ENCODE data around the gene IGF2BP3. TPM values are rescaled to one million over a fixed set of nuclear protein-coding genes. Genes with fewer than 3 reads are reported as not detected.

The IGF2BP3 gene
- total and polyA plus RNA-seq, 4 donors: 0.18 to 60.2 (median 1.5) TPM

DNA sequence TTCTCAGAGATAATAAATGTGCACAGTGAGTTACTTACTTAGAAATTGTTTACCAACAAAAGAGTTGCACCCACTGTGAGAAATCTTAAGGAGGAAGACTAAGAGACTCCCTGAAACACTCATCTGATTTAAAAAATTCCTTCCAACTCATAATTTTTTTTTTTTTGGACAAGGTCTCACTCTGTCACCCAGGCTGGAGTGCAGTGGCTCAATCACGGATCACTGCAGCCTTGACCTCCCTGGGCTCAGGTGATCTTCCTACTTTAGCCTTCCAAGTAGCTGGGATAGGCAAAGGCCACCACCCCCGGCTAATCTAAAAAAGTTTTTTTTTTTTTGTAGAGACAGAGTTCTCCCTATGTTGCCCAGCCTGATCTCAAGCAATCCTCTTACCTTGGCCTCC, 135.2 kb downstream of the IGF2BP3 start:
- peaks cover 0 to 16% (median 5%) of the 10 kb centered on the region in 4 donors for H3K36me3 ChIP-seq (ENCODE audit: control insufficient read depth in 4 of 4, insufficient read depth in 4 of 4, low read length in 4 of 4)
- ATAC-seq (ENCODE audit: insufficient read depth, low FRiP score) (no peak), DNase-seq (no peak)
- WGBS, 2 donors: 52 to 86% methylated on average over 2 of the region's 2 CpGs
- no peak overlapping the region for H3K9ac ChIP-seq (ENCODE audit: insufficient read depth in 1 of 2, low read length in 2 of 2)
- no peak overlapping the region for H3K4me3 ChIP-seq
- peaks cover 0 to 6% (median 0%) of the 10 kb centered on the region in 4 donors for H3K9me3 ChIP-seq (ENCODE audit: control insufficient read depth in 4 of 4, insufficient read depth in 3 of 4, low read length in 3 of 4)
- peaks cover 8 to 59% (median 22%) of the 10 kb centered on the region in 5 donors for H3K4me1 ChIP-seq (ENCODE audit: control insufficient read depth in 5 of 5, insufficient read depth in 5 of 5, low read length in 5 of 5)
- TF ChIP-seq, protein P1, sequence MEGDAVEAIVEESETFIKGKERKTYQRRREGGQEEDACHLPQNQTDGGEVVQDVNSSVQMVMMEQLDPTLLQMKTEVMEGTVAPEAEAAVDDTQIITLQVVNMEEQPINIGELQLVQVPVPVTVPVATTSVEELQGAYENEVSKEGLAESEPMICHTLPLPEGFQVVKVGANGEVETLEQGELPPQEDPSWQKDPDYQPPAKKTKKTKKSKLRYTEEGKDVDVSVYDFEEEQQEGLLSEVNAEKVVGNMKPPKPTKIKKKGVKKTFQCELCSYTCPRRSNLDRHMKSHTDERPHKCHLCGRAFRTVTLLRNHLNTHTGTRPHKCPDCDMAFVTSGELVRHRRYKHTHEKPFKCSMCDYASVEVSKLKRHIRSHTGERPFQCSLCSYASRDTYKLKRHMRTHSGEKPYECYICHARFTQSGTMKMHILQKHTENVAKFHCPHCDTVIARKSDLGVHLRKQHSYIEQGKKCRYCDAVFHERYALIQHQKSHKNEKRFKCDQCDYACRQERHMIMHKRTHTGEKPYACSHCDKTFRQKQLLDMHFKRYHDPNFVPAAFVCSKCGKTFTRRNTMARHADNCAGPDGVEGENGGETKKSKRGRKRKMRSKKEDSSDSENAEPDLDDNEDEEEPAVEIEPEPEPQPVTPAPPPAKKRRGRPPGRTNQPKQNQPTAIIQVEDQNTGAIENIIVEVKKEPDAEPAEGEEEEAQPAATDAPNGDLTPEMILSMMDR (IDR thresholded peaks at IDR 0.05; ENCODE audit: control extremely low read depth, extremely low read depth): no peak
- no peak overlapping the region for H3K27ac ChIP-seq (ENCODE audit: low read depth in 1 of 2, low read length in 1 of 2)
- H3K27me3 ChIP-seq (ENCODE audit: control insufficient read depth in 3 of 3, insufficient read depth in 3 of 3, low read length in 2 of 3): no peaks in the 10 kb centered on the region

- TF ChIP-seq, protein P1 (IDR thresholded peaks at IDR 0.05; ENCODE audit: control extremely low read depth, extremely low read depth): no peak
- peaks cover 0 to 17% (median 5%) of the 10 kb centered on the region in 4 donors for H3K36me3 ChIP-seq (ENCODE audit: control insufficient read depth in 4 of 4, insufficient read depth in 4 of 4, low read length in 4 of 4)
- H3K27ac ChIP-seq (ENCODE audit: low read depth in 1 of 2, low read length in 1 of 2): peak overlapping the region in 1 of 2 donors; percentile 41
- WGBS, 2 donors: 28 to 54% methylated on average over 5 of the region's 5 CpGs
- no peaks in the 10 kb centered on the region for H3K27me3 ChIP-seq (ENCODE audit: control insufficient read depth in 3 of 3, insufficient read depth in 3 of 3, low read length in 2 of 3)
- no peak overlapping the region for H3K4me3 ChIP-seq
- ATAC-seq (ENCODE audit: insufficient read depth, low FRiP score) (peak; percentile 55), DNase-seq (peak; percentile 51 to 87 (median 86))
- peaks cover 0 to 6% (median 0%) of the 10 kb centered on the region in 4 donors for H3K9me3 ChIP-seq (ENCODE audit: control insufficient read depth in 4 of 4, insufficient read depth in 3 of 4, low read length in 3 of 4)
- H3K9ac ChIP-seq (ENCODE audit: insufficient read depth in 1 of 2, low read length in 2 of 2): no peak overlapping the region
- peaks cover 8 to 58% (median 22%) of the 10 kb centered on the region in 5 donors for H3K4me1 ChIP-seq (ENCODE audit: control insufficient read depth in 5 of 5, insufficient read depth in 5 of 5, low read length in 5 of 5)
Observed at GRCh38 chr7:23334482-23335056, 135.7 kb downstream of the IGF2BP3 start.

DNA sequence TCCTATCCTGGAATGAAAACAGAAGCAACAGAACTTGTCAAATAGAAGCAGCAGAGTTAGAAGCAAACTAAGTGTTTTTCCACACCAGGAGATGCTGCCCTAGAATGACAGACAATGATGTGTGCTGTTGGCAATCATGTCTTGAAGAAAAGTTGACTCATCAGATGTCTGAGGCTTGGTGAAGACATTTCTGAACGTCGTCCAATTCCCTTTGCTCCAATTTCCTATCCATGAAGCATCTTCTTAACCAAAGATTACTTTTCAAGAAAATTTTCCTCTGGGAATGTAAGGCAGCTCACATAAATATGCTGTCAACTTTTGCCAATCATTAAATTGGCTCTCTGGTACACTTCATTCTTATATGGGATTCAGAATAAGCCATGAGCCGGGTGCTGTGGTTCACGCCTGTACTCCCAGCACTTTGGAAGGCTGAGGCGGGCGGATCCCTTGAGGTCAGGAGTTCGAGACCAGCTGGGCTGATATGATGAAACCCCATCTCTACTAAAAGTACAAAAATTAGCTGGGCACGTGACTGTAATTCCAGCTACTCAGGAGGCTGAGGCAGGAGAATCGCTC, 136.5 kb downstream of the IGF2BP3 start:
- Histone ChIP-seq H3K27ac (ENCODE audit: low read depth in 1 of 2, low read length in 1 of 2) (peak overlapping the region; percentile 35 to 41), H3K9ac (ENCODE audit: insufficient read depth in 1 of 2, low read length in 2 of 2) (no peak overlapping the region), H3K9me3 (ENCODE audit: control insufficient read depth in 4 of 4, insufficient read depth in 3 of 4, low read length in 3 of 4) (peaks cover 0 to 6% (median 0%) of the 10 kb centered on the region in 4 donors), H3K4me1 (ENCODE audit: control insufficient read depth in 5 of 5, insufficient read depth in 5 of 5, low read length in 5 of 5) (peaks cover 8 to 54% (median 22%) of the 10 kb centered on the region in 5 donors), H3K4me3 (no peak overlapping the region), H3K27me3 (ENCODE audit: control insufficient read depth in 3 of 3, insufficient read depth in 3 of 3, low read length in 2 of 3) (no peaks in the 10 kb centered on the region), H3K36me3 (ENCODE audit: control insufficient read depth in 4 of 4, insufficient read depth in 4 of 4, low read length in 4 of 4) (peaks cover 0 to 17% (median 5%) of the 10 kb centered on the region in 4 donors)
- TF ChIP-seq, protein P1 (IDR thresholded peaks at IDR 0.05; ENCODE audit: control extremely low read depth, extremely low read depth): no peak
- no peak for ATAC-seq (ENCODE audit: insufficient read depth, low FRiP score)
- peak in 2 of 3 donors; percentile 42 to 87 for DNase-seq
- WGBS, 2 donors: 62 to 82% methylated on average over 9 of the region's 9 CpGs

Measured in lung (tissue), 12 donors.